Measurements from ENCODE around the gene MAN1C1. TPM values are rescaled to one million over a fixed set of nuclear protein-coding genes. Genes with fewer than 3 reads are reported as not detected.

Gene MAN1C1
- total RNA-seq, 1 experiment from 2014 or later: 1.2 TPM

- Histone ChIP-seq H4K20me1 (ENCODE audit: insufficient read depth) (no peaks in the 10 kb centered on the region), H3K9me3 (ENCODE audit: control insufficient read depth in 1 of 2, insufficient read depth in 1 of 2, low read depth in 1 of 2, low read length in 2 of 2) (no peaks in the 10 kb centered on the region), H2AFZ (ENCODE audit: low read depth, low read length, poor library complexity, severe bottlenecking) (no peak overlapping the region), H3K27me3 (ENCODE audit: insufficient read depth, low read length) (no peaks in the 10 kb centered on the region), H3K9ac (ENCODE audit: low read length) (no peak overlapping the region), H3K79me2 (ENCODE audit: insufficient read depth, low read length) (no peaks in the 10 kb centered on the region), H3K4me3 (replicated peaks in 1 of 2; ENCODE audit: low read depth in 1 of 2, low read length in 2 of 2) (no peak overlapping the region), H3K4me1 (ENCODE audit: control insufficient read depth in 1 of 2, insufficient read depth in 2 of 2, low read length in 2 of 2) (no peaks in the 10 kb centered on the region), H3K27ac (ENCODE audit: low read depth, low read length) (no peak overlapping the region), H3K4me2 (ENCODE audit: low read length) (no peak overlapping the region), H3K9me2 (ENCODE audit: insufficient read depth) (no peaks in the 10 kb centered on the region), H3K36me3 (ENCODE audit: control insufficient read depth in 1 of 2, insufficient read depth in 2 of 2, low read length in 2 of 2) (no peaks in the 10 kb centered on the region)
- ATAC-seq (no peak), DNase-seq (ENCODE audit: low read depth, low spot score) (no peak)
- RAD21 ChIA-PET (ENCODE audit: low non-redundant PET in 1 of 2, low total read pairs in 2 of 2, uncharacterized antibody in 2 of 2, unreplicated experiment in 2 of 2): no interaction called here
- intact Hi-C loops (cut with micrococcal nuclease): no loop called here
- no TSS peak for BruUV-seq (replicated peaks)
- CTCF ChIA-PET: no interaction called here
- POLR2A ChIA-PET: no interaction called here
- TF ChIP-seq SIN3A (IDR thresholded peaks at IDR 0.05; ENCODE audit: low read depth) (no peak), TCF7L2 (IDR thresholded peaks at IDR 0.05; ENCODE audit: borderline replicate concordance, extremely low read depth, insufficient read depth, insufficient read length) (no peak), CEBPB (IDR thresholded peaks at IDR 0.05; ENCODE audit: low read depth) (no peak), ZFX (IDR thresholded peaks at IDR 0.05) (no peak), YY1 (IDR thresholded peaks at IDR 0.05; ENCODE audit: extremely low read depth, insufficient replicate concordance, low read depth, low read length) (no peak), FOSL1 (IDR thresholded peaks at IDR 0.05; ENCODE audit: low read depth) (no peak), CTCF (IDR thresholded peaks at IDR 0.05 in 2 of 3, conservative IDR thresholded peaks at IDR 0.05 in 1 of 3; ENCODE audit: borderline replicate concordance in 1 of 3, insufficient read depth in 1 of 3, low read depth in 2 of 3, low read length in 2 of 3) (no peak), REST (IDR thresholded peaks at IDR 0.05; ENCODE audit: low read depth) (no peak), POLR2A (IDR thresholded peaks at IDR 0.05; ENCODE audit: borderline replicate concordance, extremely low read depth, insufficient read depth, insufficient read length) (no peak), ZBTB33 (IDR thresholded peaks at IDR 0.05; ENCODE audit: extremely low read depth, insufficient replicate concordance, low read length) (no peak), RAD21 (IDR thresholded peaks at IDR 0.05; ENCODE audit: low read depth) (no peak), EZH2phosphoT487 (IDR thresholded peaks at IDR 0.05; ENCODE audit: borderline replicate concordance) (no peak), EZH2 (IDR thresholded peaks at IDR 0.05) (no peak), MAX (IDR thresholded peaks at IDR 0.05) (no peak), SRF (IDR thresholded peaks at IDR 0.05; ENCODE audit: low read depth) (no peak), ATF3 (IDR thresholded peaks at IDR 0.05) (no peak)
Measured at GRCh38 chr1:25765136-25765922, 148.7 kb downstream of the MAN1C1 start.

Measured in HCT116 (cell line).